GM10248 (cell line): ENCODE data around the gene DTWD2.
A peak's percentile ranks its signal among the peaks of the same experiment; 100 is the strongest.

Source experiments
- CTCF ChIA-PET: fragments of 300-600 bp; sonication (Branson Sonifier 250); formaldehyde crosslinking; extraction: SDS; loops from one replicate; lab custom pipeline; 2021; ENCODE audit warnings: antibody characterized with exemption; lab: Yijun Ruan, JAX
- POLR2A ChIA-PET: fragments of 350-650 bp; sonication (Branson Sonifier 250); formaldehyde crosslinking; extraction: SDS; loops from one replicate; lab custom pipeline; 2020; ENCODE audit warnings: antibody characterized with exemption; lab: Yijun Ruan, JAX
- DNase-seq: peaks from one replicate; pipeline ENCODE4 v3.0.0; 2012; ENCODE audit errors: extremely low spot score
- CTCF ChIP-seq: IDR thresholded peaks from 2 replicates; pipeline ENCODE4 v1.5.1; 2012; ENCODE audit warnings: mild to moderate bottlenecking, low read depth; ENCODE audit errors: extremely low read depth, missing control alignments, control extremely low read depth

The DTWD2 gene

GRCh38 chr5:119019501-119019900 lies 31.2 kb upstream of the DTWD2 start:
- TF ChIP-seq CTCF = no peak
- ChIA-PET POLR2A (no interaction called here), CTCF (interaction anchor here (1.0 kb wide), 2 partner anchors 32 to 392 kb away, joined by 3 to 5 read pairs; partner anchors contain the start of gene DTWD2)
- no peak for DNase-seq

- POLR2A ChIA-PET = no interaction called here
Observed at GRCh38 chr5:119017994-119018393, 29.6 kb upstream of the DTWD2 start.

DNA sequence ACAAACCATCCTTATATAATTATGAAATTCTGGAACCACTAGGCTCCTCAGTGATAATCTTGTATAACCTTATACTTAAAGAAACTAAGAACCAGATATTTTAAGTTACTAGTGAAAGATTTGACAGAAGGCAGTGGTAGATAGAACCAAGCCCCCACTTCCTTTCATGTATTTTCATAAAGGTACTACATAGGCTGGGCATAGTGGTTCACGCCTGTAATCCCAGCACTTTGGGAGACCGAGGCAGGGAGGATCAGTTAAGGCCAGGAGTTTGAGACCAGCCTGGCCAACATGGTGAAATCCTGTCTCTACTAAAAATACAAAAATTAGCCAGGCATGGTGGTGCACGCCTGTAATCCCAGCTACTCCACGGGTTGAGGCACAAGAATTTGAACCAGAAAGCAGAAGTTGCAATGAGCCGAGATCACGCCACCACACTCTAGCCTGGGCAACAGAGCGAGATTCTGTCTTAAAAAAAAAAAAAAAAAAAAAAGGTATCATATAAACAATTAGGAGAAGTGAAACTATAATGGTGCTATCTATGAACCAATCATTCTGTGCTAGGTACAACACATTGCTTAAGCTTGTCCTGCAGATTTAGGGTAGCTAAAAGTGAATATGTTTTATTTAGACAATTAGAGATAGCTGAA lies 27.9 kb upstream of the DTWD2 start:
- peak; percentile 30 for DNase-seq
- POLR2A ChIA-PET = no interaction called here
- TF ChIP-seq CTCF = no peak
- CTCF ChIA-PET = interaction anchor here (1.9 kb wide), 1 partner anchor 28 kb away, joined by 9 read pairs; the partner anchor contains the start of gene DTWD2

More at GRCh38 chr5:119017994-119018393, 29.6 kb upstream of the DTWD2 start:
- DNase-seq = no peak
- CTCF ChIA-PET = interaction anchor here (0.7 kb wide), 2 partner anchors 12 to 436 kb away, joined by 3 read pairs; no protein-coding TSS in a partner anchor
- no peak for TF ChIP-seq CTCF

- TF ChIP-seq CTCF = no peak
- ChIA-PET CTCF (interaction anchor here (1.6 to 3.8 kb wide), 4 partner anchors 11 to 400 kb away, joined by 5 to 28 read pairs (median 14); partner anchors contain the start of gene DTWD2), POLR2A (no interaction called here)
- DNase-seq = no peak
Observed at GRCh38 chr5:119011186-119011585, 22.8 kb upstream of the DTWD2 start.

- no peak for DNase-seq
- no peak for TF ChIP-seq CTCF
- ChIA-PET CTCF (interaction anchor here (3.4 kb wide), 1 partner anchor 13 kb away, joined by 15 read pairs; no protein-coding TSS in a partner anchor), POLR2A (no interaction called here)
Observed at GRCh38 chr5:119010206-119010605, 21.9 kb upstream of the DTWD2 start.

DNA sequence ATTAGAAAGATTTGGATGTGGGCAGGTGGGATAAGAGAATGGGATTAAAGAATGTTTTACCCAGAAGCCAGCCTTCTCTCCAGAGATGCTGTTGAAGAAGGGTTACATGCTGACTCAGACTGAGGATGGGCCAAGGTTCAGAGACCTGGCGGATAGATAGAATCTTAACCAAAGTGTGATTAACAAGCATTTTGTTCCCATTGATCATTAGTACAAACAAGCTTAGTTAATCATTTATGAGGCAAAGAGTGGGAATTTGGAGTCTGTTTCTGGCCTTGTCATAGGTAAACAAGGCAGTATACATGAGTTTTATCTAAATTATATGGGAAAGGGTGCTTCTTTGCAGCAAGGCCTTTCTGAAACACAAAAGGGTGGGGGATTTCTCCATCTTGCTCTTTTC lies 20.8 kb upstream of the DTWD2 start:
- no peak for TF ChIP-seq CTCF
- ChIA-PET POLR2A (no interaction called here), CTCF (interaction anchor here (1.3 kb wide), 1 partner anchor 21 kb away, joined by 3 read pairs; no protein-coding TSS in a partner anchor)
- DNase-seq = no peak
